ENCODE measurements around the gene EDN2.

The EDN2 gene

GRCh38 chr1:41514381-41514780 is 29.9 kb upstream of the EDN2 start:
- no peak overlapping the region for H3K9ac ChIP-seq (ENCODE audit: low read length)
- no peaks in the 10 kb centered on the region for H3K36me3 ChIP-seq (ENCODE audit: low read length)
- peaks cover 23% of the 10 kb centered on the region for H3F3A ChIP-seq (ENCODE audit: insufficient read depth)
- no peak overlapping the region for H3K4me2 ChIP-seq (ENCODE audit: low read depth, low read length, poor library complexity, severe bottlenecking)
- no peak overlapping the region for H3K4me3 ChIP-seq (ENCODE audit: insufficient read depth, low read length, poor library complexity, severe bottlenecking)
- no peaks in the 10 kb centered on the region for H3K27me3 ChIP-seq (ENCODE audit: low read length)
- no peaks in the 10 kb centered on the region for H3K79me2 ChIP-seq (ENCODE audit: insufficient read depth, low read length)
- no peaks in the 10 kb centered on the region for H4K20me1 ChIP-seq (ENCODE audit: low read depth, low read length)
- no peak overlapping the region for H3K27ac ChIP-seq (ENCODE audit: low read depth, low read length)
- H3K9me2 ChIP-seq (replicated peaks; ENCODE audit: insufficient read depth, low read length): no peaks in the 10 kb centered on the region
- no peak for TF ChIP-seq EZH2phosphoT487 (conservative IDR thresholded peaks at IDR 0.05; ENCODE audit: low read length)
- TF ChIP-seq CTCF (IDR thresholded peaks at IDR 0.05; ENCODE audit: insufficient read depth, low read length, poor library complexity, severe bottlenecking): no peak
- H2AFZ ChIP-seq (ENCODE audit: low read depth, low read length, severe bottlenecking): no peak overlapping the region
- no peaks in the 10 kb centered on the region for H3K9me3 ChIP-seq (ENCODE audit: insufficient read depth, low read length)

GRCh38 chr1:41513383-41513735 is 28.9 kb upstream of the EDN2 start:
- H2AFZ ChIP-seq (ENCODE audit: low read depth, low read length, severe bottlenecking): no peak overlapping the region
- H3K27ac ChIP-seq (ENCODE audit: low read depth, low read length): no peak overlapping the region
- no peaks in the 10 kb centered on the region for H3K9me2 ChIP-seq (replicated peaks; ENCODE audit: insufficient read depth, low read length)
- no peaks in the 10 kb centered on the region for H3K27me3 ChIP-seq (ENCODE audit: low read length)
- no peaks in the 10 kb centered on the region for H3K9me3 ChIP-seq (ENCODE audit: insufficient read depth, low read length)
- no peak overlapping the region for H3K9ac ChIP-seq (ENCODE audit: low read length)
- H3K36me3 ChIP-seq (ENCODE audit: low read length): no peaks in the 10 kb centered on the region
- H4K20me1 ChIP-seq (ENCODE audit: low read depth, low read length): no peaks in the 10 kb centered on the region
- no peak overlapping the region for H3K4me2 ChIP-seq (ENCODE audit: low read depth, low read length, poor library complexity, severe bottlenecking)
- no peak overlapping the region for H3K4me3 ChIP-seq (ENCODE audit: insufficient read depth, low read length, poor library complexity, severe bottlenecking)
- H3F3A ChIP-seq (ENCODE audit: insufficient read depth): peaks cover 16% of the 10 kb centered on the region
- H3K79me2 ChIP-seq (ENCODE audit: insufficient read depth, low read length): no peaks in the 10 kb centered on the region
- TF ChIP-seq EZH2phosphoT487 (conservative IDR thresholded peaks at IDR 0.05; ENCODE audit: low read length) (no peak), CTCF (IDR thresholded peaks at IDR 0.05; ENCODE audit: insufficient read depth, low read length, poor library complexity, severe bottlenecking) (peak; percentile 22)

GRCh38 chr1:41512701-41513382 is 28.4 kb upstream of the EDN2 start:
- Histone ChIP-seq H2AFZ (ENCODE audit: low read depth, low read length, severe bottlenecking) (no peak overlapping the region), H3K4me2 (ENCODE audit: low read depth, low read length, poor library complexity, severe bottlenecking) (no peak overlapping the region), H3K79me2 (ENCODE audit: insufficient read depth, low read length) (no peaks in the 10 kb centered on the region), H3K9ac (ENCODE audit: low read length) (no peak overlapping the region), H3K36me3 (ENCODE audit: low read length) (no peaks in the 10 kb centered on the region), H3K9me3 (ENCODE audit: insufficient read depth, low read length) (no peaks in the 10 kb centered on the region), H3K27ac (ENCODE audit: low read depth, low read length) (no peak overlapping the region), H3K9me2 (replicated peaks; ENCODE audit: insufficient read depth, low read length) (no peaks in the 10 kb centered on the region), H3F3A (ENCODE audit: insufficient read depth) (peaks cover 10% of the 10 kb centered on the region), H3K4me3 (ENCODE audit: insufficient read depth, low read length, poor library complexity, severe bottlenecking) (no peak overlapping the region), H4K20me1 (ENCODE audit: low read depth, low read length) (no peaks in the 10 kb centered on the region), H3K27me3 (ENCODE audit: low read length) (no peaks in the 10 kb centered on the region)
- TF ChIP-seq CTCF (IDR thresholded peaks at IDR 0.05; ENCODE audit: insufficient read depth, low read length, poor library complexity, severe bottlenecking) (no peak), EZH2phosphoT487 (conservative IDR thresholded peaks at IDR 0.05; ENCODE audit: low read length) (no peak)
